Measurements from ENCODE around the gene LRRC42.

The LRRC42 gene

DNA sequence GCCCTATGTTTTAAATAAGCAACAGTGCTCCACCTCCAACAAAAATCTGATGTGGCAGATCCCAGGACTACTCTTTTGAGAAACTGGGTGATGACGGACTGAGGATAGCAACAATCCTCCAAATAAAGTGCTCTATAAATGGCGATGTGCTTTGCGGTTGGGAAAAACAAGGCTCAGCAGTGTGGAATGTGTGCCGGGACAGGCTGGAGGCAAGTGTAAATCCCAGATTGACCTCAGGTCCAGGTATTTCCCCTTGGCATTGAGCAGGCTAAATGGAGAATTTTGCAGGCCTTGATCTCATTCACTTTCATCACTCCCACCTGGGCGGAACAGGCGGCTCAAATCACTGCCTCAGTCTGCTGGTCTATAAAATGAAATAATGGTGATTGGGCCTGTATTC is 35.1 kb downstream of the LRRC42 start:
- in situ Hi-C loops (cut with MboI; ENCODE audit: low sequenced_read_pairs, unreplicated experiment): no loop called here
- TF ChIP-seq, protein P1, sequence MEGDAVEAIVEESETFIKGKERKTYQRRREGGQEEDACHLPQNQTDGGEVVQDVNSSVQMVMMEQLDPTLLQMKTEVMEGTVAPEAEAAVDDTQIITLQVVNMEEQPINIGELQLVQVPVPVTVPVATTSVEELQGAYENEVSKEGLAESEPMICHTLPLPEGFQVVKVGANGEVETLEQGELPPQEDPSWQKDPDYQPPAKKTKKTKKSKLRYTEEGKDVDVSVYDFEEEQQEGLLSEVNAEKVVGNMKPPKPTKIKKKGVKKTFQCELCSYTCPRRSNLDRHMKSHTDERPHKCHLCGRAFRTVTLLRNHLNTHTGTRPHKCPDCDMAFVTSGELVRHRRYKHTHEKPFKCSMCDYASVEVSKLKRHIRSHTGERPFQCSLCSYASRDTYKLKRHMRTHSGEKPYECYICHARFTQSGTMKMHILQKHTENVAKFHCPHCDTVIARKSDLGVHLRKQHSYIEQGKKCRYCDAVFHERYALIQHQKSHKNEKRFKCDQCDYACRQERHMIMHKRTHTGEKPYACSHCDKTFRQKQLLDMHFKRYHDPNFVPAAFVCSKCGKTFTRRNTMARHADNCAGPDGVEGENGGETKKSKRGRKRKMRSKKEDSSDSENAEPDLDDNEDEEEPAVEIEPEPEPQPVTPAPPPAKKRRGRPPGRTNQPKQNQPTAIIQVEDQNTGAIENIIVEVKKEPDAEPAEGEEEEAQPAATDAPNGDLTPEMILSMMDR (IDR thresholded peaks at IDR 0.05; ENCODE audit: borderline replicate concordance, control extremely low read depth, extremely low read depth, insufficient read depth, missing control alignments): no peak
- no peak for DNase-seq (ENCODE audit: low spot score)

DNA sequence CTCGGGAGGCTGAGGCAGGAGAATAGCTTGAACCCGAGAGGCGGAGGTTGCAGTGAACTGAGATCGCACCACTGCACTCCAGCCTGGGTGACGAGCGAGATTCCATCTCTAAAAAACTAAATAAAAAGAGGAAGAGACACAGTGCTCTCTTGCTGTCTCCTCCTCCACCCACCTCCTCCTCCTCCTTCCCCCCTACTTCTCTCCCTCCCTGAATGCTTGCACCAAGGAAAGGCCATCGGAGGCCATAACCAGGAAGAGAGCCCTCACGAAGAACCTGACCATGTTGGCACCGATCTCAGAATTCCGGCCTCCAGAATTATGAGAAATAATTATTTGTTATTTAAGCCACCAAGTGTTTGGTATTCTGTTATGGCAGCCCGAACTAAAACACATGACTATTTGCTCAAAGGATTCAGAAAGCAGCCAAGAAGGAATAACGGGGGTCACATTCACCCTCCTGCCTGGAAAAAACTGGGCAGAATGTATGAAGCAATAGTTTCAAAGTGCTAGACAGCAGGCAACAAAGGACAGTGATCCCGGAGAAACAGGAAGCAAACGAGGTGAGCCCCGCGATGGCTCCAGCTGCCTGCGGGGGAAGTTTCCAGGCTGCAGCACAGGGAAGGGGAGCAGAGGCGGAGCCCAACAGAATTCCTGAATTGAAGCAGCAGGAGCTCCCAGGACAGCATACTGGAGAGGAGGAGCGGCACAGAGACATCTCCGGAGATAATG is 36.0 kb downstream of the LRRC42 start:
- TF ChIP-seq, protein P1 (IDR thresholded peaks at IDR 0.05; ENCODE audit: borderline replicate concordance, control extremely low read depth, extremely low read depth, insufficient read depth, missing control alignments): no peak

DNA sequence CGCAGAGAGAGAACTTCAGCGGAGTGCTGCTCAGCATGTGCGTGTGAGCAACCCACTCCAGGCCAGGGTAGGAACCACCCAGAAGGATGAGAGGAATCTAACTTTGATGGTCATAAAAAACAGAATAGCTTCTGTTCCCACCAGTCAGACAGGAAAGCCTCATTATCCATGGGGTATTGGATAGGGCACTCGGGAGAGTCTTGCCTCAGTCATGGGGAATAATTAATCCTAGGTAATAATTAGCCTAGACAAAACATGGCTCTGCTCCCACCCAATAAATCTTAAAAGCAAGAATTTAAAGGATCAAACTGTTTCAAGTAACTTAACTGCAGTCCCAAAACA is 36.6 kb downstream of the LRRC42 start:
- in situ Hi-C loops (cut with MboI; ENCODE audit: low sequenced_read_pairs, unreplicated experiment): no loop called here
- TF ChIP-seq, protein P1 (IDR thresholded peaks at IDR 0.05; ENCODE audit: borderline replicate concordance, control extremely low read depth, extremely low read depth, insufficient read depth, missing control alignments): no peak
- no peak for DNase-seq (ENCODE audit: low spot score)

More for the DNA sequence above, 36.0 kb downstream of the LRRC42 start:
- in situ Hi-C loops (cut with MboI; ENCODE audit: low sequenced_read_pairs, unreplicated experiment): no loop called here
- DNase-seq (ENCODE audit: low spot score): no peak

DNA sequence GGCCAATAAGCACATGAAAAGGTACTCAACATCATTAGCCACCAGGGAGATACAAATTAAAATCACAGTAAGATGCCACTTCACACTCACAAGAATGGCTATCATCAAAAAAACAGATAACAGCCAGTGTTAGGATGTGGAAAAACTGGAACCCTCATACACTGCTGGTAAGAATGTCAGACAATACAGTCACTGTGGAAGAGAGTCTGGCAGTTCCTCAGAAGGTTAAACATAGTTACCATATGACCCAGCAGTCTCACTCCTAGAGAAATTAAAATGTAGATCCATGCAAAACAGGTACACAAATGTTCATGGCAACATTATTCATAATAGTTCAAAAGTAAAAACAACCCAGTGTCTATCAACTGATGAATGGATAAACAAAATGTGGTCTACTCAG is 38.6 kb downstream of the LRRC42 start:
- TF ChIP-seq, protein P1 (IDR thresholded peaks at IDR 0.05; ENCODE audit: borderline replicate concordance, control extremely low read depth, extremely low read depth, insufficient read depth, missing control alignments): no peak
- in situ Hi-C loops (cut with MboI; ENCODE audit: low sequenced_read_pairs, unreplicated experiment): no loop called here
- DNase-seq (ENCODE audit: low spot score): no peak

DNA sequence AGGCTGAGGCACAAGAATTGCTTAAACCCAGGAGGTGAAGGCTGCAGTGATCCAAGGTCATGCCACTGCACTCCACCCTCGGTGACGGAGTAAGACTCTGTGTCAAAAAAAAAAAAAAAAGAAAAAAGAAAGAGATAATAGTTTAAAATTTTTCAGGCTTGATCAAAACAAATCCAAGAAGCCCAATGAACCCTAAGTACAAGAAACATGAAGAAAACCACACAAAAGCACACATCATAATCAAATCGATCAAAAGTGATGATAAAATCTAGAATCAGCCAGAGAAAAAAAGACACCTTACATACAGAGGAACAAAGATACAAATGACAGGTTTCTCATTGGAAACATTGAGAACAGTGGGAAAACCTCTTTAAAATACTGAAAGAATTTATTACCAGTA is 40.3 kb downstream of the LRRC42 start:
- no peak for DNase-seq (ENCODE audit: low spot score)
- in situ Hi-C loops (cut with MboI; ENCODE audit: low sequenced_read_pairs, unreplicated experiment): no loop called here
- TF ChIP-seq, protein P1 (IDR thresholded peaks at IDR 0.05; ENCODE audit: borderline replicate concordance, control extremely low read depth, extremely low read depth, insufficient read depth, missing control alignments): no peak

DNA sequence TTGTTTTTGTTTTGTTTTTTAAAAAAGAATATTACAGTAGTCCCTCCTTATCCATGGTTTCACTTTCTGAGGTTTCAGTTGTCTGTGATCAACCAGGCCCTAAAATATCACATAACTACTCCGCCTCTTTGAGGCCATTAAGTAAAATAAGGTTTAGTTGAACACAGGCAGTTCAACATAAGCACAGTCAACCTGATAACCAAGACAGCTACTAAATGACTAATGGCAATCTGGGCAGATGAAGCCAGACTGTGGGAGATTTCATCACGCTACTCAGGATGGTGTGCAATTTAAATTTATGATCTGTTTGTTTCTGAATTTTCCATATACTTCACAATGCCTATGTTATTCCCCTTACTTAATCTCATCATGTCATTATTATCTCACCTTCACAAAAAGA is 41.7 kb downstream of the LRRC42 start:
- in situ Hi-C loops (cut with MboI; ENCODE audit: low sequenced_read_pairs, unreplicated experiment): no loop called here
- TF ChIP-seq, protein P1 (IDR thresholded peaks at IDR 0.05; ENCODE audit: borderline replicate concordance, control extremely low read depth, extremely low read depth, insufficient read depth, missing control alignments): no peak
- no peak for DNase-seq (ENCODE audit: low spot score)

All from GM13976 (cell line).